ENCODE results near the gene ASPHD1.
"Not testable (repeated sequence)": the region's sequence is repeated elsewhere in the genome, so short reads cannot be mapped to it uniquely, and the experiment has no call there.

The ASPHD1 gene

DNA sequence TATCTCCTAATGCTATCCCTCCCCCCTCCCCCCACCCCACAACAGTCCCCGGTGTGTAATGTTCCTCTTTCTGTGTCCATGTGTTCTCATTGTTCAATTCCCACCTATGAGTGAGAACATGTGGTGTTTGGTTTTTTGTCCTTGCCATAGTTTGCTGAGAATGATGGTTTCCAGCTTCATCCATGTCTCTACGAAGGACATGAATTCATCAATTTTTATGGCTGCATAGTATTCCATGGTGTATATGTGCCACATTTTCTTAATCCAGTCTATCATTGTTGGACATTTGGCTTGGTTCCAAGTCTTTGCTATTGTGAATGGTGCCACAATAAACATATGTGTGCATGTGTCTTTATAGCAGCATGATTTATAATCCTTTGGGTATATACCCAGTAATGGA, 31.5 kb downstream of the ASPHD1 start:
- not testable (repeated sequence) for H3K4me3 Mint-ChIP-seq, H3K27ac Mint-ChIP-seq, H3K36me3 Mint-ChIP-seq, H3K9me3 Mint-ChIP-seq, H3K27me3 Mint-ChIP-seq
- H3K4me1 Mint-ChIP-seq = peaks cover 14% of the 10 kb centered on the region

GRCh38 chr16:29940656-29941055, 40.4 kb downstream of the ASPHD1 start:
- H3K27me3 Mint-ChIP-seq = peaks cover 2% of the 10 kb centered on the region
- no peaks in the 10 kb centered on the region for H3K9me3 Mint-ChIP-seq
- H3K27ac Mint-ChIP-seq = no peak overlapping the region
- no peaks in the 10 kb centered on the region for H3K36me3 Mint-ChIP-seq
- no peak overlapping the region for H3K4me3 Mint-ChIP-seq
- peaks cover 9% of the 10 kb centered on the region for H3K4me1 Mint-ChIP-seq

- no peaks in the 10 kb centered on the region for H3K27me3 Mint-ChIP-seq
- H3K4me1 Mint-ChIP-seq = peaks cover 9% of the 10 kb centered on the region
- no peaks in the 10 kb centered on the region for H3K9me3 Mint-ChIP-seq
- H3K27ac Mint-ChIP-seq = peak overlapping the region; percentile 81
- H3K36me3 Mint-ChIP-seq = no peaks in the 10 kb centered on the region
- H3K4me3 Mint-ChIP-seq = no peak overlapping the region
Measured at GRCh38 chr16:29943846-29944799, 43.8 kb downstream of the ASPHD1 start.

GRCh38 chr16:29947897-29948296, 47.6 kb downstream of the ASPHD1 start:
- H3K4me1 Mint-ChIP-seq = peaks cover 6% of the 10 kb centered on the region
- H3K9me3 Mint-ChIP-seq = no peaks in the 10 kb centered on the region
- no peaks in the 10 kb centered on the region for H3K27me3 Mint-ChIP-seq
- no peak overlapping the region for H3K4me3 Mint-ChIP-seq
- no peak overlapping the region for H3K27ac Mint-ChIP-seq
- no peaks in the 10 kb centered on the region for H3K36me3 Mint-ChIP-seq

DNA sequence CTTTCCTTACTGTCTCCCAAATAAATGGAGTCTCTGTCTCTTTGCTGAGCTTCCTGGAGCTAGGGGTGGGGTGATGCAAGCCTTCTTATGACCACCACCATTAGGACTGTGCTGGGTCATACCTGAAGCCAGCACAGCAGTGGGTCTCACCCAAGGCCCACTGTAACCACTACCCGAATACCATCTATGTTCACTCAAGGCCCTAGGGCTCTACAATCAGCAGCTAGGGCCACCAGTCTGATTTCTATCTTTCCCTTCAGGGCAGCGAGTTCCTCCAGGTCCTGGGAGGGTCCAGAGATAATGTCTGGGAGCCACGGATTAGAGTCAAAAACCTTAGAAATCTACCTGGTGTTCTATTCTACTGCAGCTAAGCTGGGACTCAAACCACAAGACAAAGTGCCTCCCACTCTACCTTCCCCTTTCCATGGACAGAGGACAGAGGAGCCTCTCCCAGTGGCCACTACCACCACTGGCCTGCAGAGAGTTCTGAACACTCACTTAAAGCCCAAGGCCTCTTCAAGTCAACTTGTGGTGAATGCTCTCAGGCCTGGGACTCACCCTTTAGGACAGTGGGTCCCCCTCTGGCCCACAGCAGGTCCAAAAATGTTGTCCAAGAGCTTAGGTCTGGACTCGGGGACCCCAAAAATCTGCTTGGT, 50.6 kb downstream of the ASPHD1 start:
- Mint-ChIP-seq H3K4me3 (no peak overlapping the region), H3K27ac (no peak overlapping the region), H3K36me3 (no peaks in the 10 kb centered on the region), H3K4me1 (no peaks in the 10 kb centered on the region), H3K27me3 (no peaks in the 10 kb centered on the region), H3K9me3 (no peaks in the 10 kb centered on the region)

DNA sequence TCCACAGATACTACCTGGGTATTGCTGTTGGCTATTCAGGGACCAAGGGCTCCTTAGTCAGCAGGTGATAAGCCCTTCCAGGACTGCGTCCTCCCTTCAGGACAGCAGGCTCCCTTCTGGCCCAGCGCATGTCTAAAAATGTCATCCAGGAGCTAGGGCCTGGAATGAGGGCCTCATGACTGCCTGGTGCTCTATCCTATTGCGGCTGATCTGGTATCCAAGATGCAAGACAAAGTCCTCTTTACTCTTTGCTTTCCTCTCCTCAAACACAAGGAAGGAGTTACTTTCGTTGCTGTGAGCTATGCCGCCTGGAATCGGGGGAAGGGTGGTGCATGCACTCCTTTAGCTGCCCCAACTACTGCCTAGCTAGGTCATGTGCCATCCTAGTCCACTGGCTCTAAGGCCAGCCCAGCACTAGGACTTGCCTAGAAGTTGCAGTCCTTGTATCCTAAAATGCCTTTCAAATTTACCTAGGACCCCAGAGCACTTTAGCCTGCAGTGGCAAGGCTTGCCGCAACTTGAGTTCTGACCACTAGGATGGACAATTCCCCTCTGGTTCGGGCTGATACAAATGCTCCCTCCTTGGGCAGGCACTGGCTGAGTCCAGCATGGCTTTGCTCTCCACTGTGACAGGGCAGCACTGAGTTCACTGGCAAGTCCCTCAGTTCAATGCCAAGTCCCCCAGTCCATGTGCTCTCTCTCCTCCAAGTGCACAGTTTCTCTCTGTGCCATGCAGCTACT, 51.5 kb downstream of the ASPHD1 start:
- no peak overlapping the region for H3K27ac Mint-ChIP-seq
- H3K27me3 Mint-ChIP-seq = no peaks in the 10 kb centered on the region
- no peaks in the 10 kb centered on the region for H3K36me3 Mint-ChIP-seq
- H3K4me1 Mint-ChIP-seq = no peaks in the 10 kb centered on the region
- no peaks in the 10 kb centered on the region for H3K9me3 Mint-ChIP-seq
- H3K4me3 Mint-ChIP-seq = no peak overlapping the region

Data from activated naive CD4-positive, alpha-beta T cell treated with anti-CD3 and anti-CD28 coated beads, Interleukin-2, amount 50 U/mL, for 24 hours (primary cell).